ENCODE results near the gene SRMS.

The SRMS gene

DNA sequence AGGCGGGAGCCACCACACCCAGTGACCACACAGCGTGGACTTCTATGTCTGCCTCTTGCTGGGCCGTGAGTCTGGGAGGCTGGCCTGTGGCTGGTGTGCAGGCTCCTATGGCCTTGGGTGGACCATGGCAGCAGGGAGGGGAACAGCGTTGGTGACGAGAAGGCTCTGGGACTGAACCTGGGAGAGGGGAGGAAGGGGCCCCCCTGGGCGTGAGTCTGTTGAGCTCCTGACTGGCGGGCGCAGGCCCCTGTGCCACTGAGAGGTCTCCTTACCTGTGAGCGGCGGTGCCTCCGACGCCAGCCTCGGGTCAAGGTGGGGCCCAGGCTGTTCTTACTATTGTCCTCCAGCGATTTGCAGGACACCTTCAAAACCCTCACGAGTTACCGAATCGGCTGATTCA, 39.2 kb upstream of the SRMS start:
- H3K4me3 ChIP-seq (replicated peaks in 1 of 2; ENCODE audit: low read depth in 2 of 2, low read length in 2 of 2): no peak overlapping the region
- TF ChIP-seq CTCF (IDR thresholded peaks at IDR 0.05; ENCODE audit: low read depth, low read length): no peak
- no peak for DNase-seq (ENCODE audit: low read depth in 2 of 2)

DNA sequence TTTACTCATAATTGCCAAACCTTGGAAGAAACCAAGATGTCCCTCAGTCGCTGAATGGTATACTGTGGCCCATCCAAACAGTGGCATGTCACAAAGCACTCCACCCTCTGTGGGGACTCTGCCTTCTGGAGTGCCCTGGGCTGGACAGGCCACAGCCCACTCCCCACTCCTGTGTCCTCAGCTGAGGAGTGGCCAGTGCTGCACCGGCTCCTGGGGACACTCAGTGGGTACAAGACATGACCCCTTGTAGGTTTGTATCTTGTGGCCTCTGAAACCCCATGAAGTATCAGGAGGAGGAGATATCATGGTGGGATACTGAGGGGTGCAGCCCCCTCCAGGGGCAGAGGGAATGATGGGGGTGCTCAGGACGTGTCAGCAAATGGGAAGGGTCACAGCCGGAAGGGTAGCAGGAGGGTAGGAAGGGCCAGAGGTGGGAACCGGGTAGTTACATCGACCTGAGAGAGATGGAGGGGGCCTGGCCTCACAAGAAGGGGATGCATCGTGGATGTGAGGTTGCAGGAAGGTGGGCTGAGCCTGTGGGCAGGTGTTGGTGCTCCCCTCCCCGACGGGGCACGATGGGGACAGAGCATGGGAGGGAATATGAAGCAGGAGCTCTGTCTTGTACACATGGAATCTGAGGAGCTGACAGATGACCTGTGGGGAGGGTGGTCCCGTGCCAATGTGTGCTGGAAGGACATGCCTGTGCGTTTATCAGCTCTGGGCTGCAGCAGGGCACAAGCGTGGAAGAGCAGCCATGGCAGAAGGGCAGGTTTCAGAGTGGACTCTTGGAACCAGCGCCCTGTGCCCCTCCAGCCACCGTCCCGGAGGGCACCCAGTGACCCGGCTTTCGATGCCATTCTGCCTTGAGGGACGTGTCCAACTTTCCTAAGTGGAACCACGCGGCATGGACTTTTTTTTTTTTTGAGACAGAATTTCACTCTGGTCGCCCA, 38.3 kb upstream of the SRMS start:
- no peak overlapping the region for H3K4me3 ChIP-seq (replicated peaks in 1 of 2; ENCODE audit: low read depth in 2 of 2, low read length in 2 of 2)
- no peak for DNase-seq (ENCODE audit: low read depth in 2 of 2)
- no peak for TF ChIP-seq CTCF (IDR thresholded peaks at IDR 0.05; ENCODE audit: low read depth, low read length)

GRCh38 chr20:63582382-63583063, 35.0 kb upstream of the SRMS start:
- H3K4me3 ChIP-seq (replicated peaks in 1 of 2; ENCODE audit: low read depth in 2 of 2, low read length in 2 of 2): no peak overlapping the region
- DNase-seq (ENCODE audit: low read depth in 2 of 2): no peak
- TF ChIP-seq CTCF (IDR thresholded peaks at IDR 0.05; ENCODE audit: low read depth, low read length): no peak

DNA sequence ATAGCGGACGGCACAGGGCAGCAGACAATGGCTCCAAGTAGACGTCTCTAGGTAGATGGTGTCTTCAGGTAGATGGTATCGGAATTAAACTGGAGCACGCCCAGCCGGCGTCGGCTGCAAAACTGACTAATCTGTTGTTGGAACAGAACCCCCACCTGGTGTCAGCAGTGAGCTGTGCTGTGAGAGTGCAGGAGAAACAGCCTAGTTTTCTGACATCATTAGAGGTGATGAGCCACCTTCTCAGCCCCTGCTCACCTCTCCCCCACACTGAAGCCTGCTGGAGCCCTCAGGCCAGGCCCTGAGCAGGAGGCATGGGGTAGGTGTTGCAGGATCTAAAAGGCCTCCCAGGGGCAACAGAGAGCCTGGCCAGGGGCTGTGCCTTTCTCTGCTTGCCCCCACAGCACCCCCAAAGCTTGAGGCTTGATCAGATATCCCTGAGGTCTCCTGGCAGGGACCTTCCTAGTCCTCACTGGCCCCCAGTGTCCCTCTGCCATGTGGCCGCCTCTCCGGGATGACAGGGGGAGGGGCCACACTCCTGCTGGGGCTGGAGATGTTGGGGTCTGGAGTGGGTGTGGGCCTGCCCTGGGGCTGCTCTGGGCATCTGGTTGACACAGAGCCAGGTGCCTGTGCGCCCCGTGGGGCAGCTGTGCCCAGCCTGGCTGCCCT, 33.4 kb upstream of the SRMS start:
- peak; percentile 46 to 60 for DNase-seq (ENCODE audit: low read depth in 2 of 2)

DNA sequence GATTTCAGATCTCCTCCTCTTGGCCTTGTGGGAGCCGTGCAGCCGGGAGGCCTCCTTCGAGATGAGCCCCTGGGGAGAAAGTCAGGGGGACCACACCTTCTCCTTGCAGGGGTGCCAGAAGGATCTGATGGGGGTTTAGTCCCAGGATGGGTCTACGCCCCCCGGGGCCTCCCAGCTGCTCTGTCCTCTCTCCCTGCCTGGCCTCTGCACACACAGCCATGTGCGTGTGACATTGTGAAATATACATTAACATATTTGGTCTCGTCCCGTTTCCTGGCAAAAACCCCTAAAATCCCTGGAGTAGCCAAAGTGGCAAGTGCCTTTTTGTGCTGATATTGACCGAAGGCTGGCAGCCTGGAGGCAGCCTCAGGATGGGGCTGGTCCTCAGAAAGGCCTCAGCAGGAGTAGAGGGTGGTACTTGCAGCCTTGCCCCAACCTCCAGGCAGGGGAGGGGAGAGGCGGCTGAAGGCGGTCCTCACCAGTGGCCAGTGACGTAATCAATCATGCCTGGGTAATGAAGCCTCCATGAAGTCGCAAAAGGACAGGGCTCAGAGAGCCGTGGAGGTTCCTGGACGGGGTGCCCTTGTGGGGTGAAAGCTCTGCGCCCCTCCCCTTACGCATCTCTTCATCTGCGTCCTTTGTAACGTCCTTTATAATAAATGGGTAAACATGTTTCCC, 31.6 kb upstream of the SRMS start:
- H3K4me3 ChIP-seq (replicated peaks in 1 of 2; ENCODE audit: low read depth in 2 of 2, low read length in 2 of 2): no peak overlapping the region
- no peak for TF ChIP-seq CTCF (IDR thresholded peaks at IDR 0.05; ENCODE audit: low read depth, low read length)
- no peak for DNase-seq (ENCODE audit: low read depth in 2 of 2)

More for the DNA sequence above, 33.4 kb upstream of the SRMS start:
- peak; percentile 48 for TF ChIP-seq CTCF (IDR thresholded peaks at IDR 0.05; ENCODE audit: low read depth, low read length)
- no peak overlapping the region for H3K4me3 ChIP-seq (replicated peaks in 1 of 2; ENCODE audit: low read depth in 2 of 2, low read length in 2 of 2)
